Liver (tissue), 9 donors: Measurements from ENCODE around the gene SYT2. TPM values are rescaled to one million over a fixed set of nuclear protein-coding genes. Genes with fewer than 3 reads are reported as not detected.
A peak's percentile ranks its signal among the peaks of the same experiment; 100 is the strongest.

ENCODE experiments used
- DNase-seq: peaks from one replicate; pipeline ENCODE4 v3.0.0-alpha.2; 2017; ENCODE audit warnings: low spot score
- H3K27ac ChIP-seq, 2 donors: one replicate each; pipeline ENCODE4 v1.7.0; 2013; ENCODE audit warnings: inconsistent platforms in 2 of 2, low read length in 2 of 2, control low read depth in 1 of 2, low read depth in 1 of 2, mild to moderate bottlenecking in 1 of 2
- H3K27me3 ChIP-seq, 4 donors: one replicate each; pipeline versions ENCODE4 v1.6.1 to v1.7.0; 2013; ENCODE audit warnings: low read length in 3 of 4, inconsistent platforms in 1 of 4, mild to moderate bottlenecking in 1 of 4, moderate library complexity in 1 of 4; ENCODE audit not compliant: control insufficient read depth in 4 of 4, insufficient read depth in 4 of 4
- H3K36me3 ChIP-seq, 4 donors: one replicate each; pipeline versions ENCODE4 v1.6.1 to v1.7.0; 2013; ENCODE audit warnings: low read length in 3 of 4, mild to moderate bottlenecking in 3 of 4, low read depth in 1 of 4, moderate library complexity in 1 of 4; ENCODE audit not compliant: control insufficient read depth in 4 of 4, insufficient read depth in 3 of 4
- H3K4me1 ChIP-seq, 4 donors: one replicate each; pipeline versions ENCODE4 v1.6.1 to v1.7.0; 2013; ENCODE audit warnings: low read length in 3 of 4, mild to moderate bottlenecking in 3 of 4, moderate library complexity in 1 of 4; ENCODE audit not compliant: control insufficient read depth in 4 of 4, insufficient read depth in 4 of 4
- H3K4me3 ChIP-seq, 3 donors: one replicate each; pipeline versions ENCODE4 v1.6.1 to v1.7.0; 2013; ENCODE audit warnings: low read length in 3 of 3, control low read depth in 1 of 3, low read depth in 1 of 3, mild to moderate bottlenecking in 1 of 3
- H3K9ac ChIP-seq, 2 donors: one replicate each; pipeline ENCODE4 v1.7.0; 2013; ENCODE audit warnings: low read length in 2 of 2, mild to moderate bottlenecking in 2 of 2, moderate library complexity in 2 of 2, control low read depth in 1 of 2, low read depth in 1 of 2
- H3K9me3 ChIP-seq, 4 donors: one replicate each; pipeline versions ENCODE4 v1.6.1 to v1.7.0; 2013; ENCODE audit warnings: low read length in 3 of 4; ENCODE audit not compliant: control insufficient read depth in 4 of 4
- CTCF ChIP-seq: fragments of 150-350 bp; IDR thresholded peaks from 2 replicates; pipeline ENCODE4 v1.5.1; 2017; ENCODE audit warnings: improper control_type of control experiment, low read depth, low read length; ENCODE audit not compliant: missing input control
- EGR1 ChIP-seq, 2 donors: IDR thresholded peaks; 2 replicates each; pipeline ENCODE4 v1.6.1; 2016 to 2018; ENCODE audit warnings: antibody characterized with exemption in 2 of 2, low read depth in 2 of 2
- FOXA1 ChIP-seq: IDR thresholded peaks from 2 replicates; pipeline ENCODE4 v1.6.1; 2016; ENCODE audit warnings: antibody characterized with exemption
- FOXA2 ChIP-seq: IDR thresholded peaks from 2 replicates; pipeline ENCODE4 v1.6.1; 2016; ENCODE audit warnings: antibody characterized with exemption
- GABPA ChIP-seq, 2 donors: IDR thresholded peaks in 1 of 2; conservative IDR thresholded peaks in 1 of 2; 2 replicates each; pipeline ENCODE4 v1.6.1; 2016; ENCODE audit warnings: antibody characterized with exemption in 2 of 2, mild to moderate bottlenecking in 1 of 2, moderate library complexity in 1 of 2
- HNF4A ChIP-seq, 2 donors: conservative IDR thresholded peaks; 2 replicates each; pipeline ENCODE4 v1.6.1; 2016; ENCODE audit warnings: antibody characterized with exemption in 2 of 2, mild to moderate bottlenecking in 2 of 2
- HNF4G ChIP-seq: IDR thresholded peaks from 2 replicates; pipeline ENCODE4 v1.6.1; 2016; ENCODE audit warnings: antibody characterized with exemption
- NR2F2 ChIP-seq: IDR thresholded peaks from 2 replicates; pipeline ENCODE4 v1.6.1; 2016; ENCODE audit warnings: antibody characterized with exemption
- RAD21 ChIP-seq, 2 donors: IDR thresholded peaks; 2 replicates each; pipeline ENCODE4 v1.6.1; 2016; ENCODE audit warnings: antibody characterized with exemption in 2 of 2, mild to moderate bottlenecking in 2 of 2
- REST ChIP-seq: IDR thresholded peaks from 2 replicates; pipeline ENCODE4 v1.6.1; 2016; ENCODE audit warnings: antibody characterized with exemption, mild to moderate bottlenecking
- RXRA ChIP-seq, 2 donors: IDR thresholded peaks; 2 replicates each; pipeline ENCODE4 v1.6.1; 2017 to 2018; ENCODE audit warnings: antibody characterized with exemption in 2 of 2, mild to moderate bottlenecking in 1 of 2
- SP1 ChIP-seq: IDR thresholded peaks from 2 replicates; pipeline ENCODE4 v1.6.1; 2018; ENCODE audit warnings: antibody characterized with exemption, mild to moderate bottlenecking
- TAF1 ChIP-seq: conservative IDR thresholded peaks from 2 replicates; pipeline ENCODE4 v1.6.1; 2016; ENCODE audit warnings: antibody characterized with exemption, mild to moderate bottlenecking
- ZBTB33 ChIP-seq: IDR thresholded peaks from 2 replicates; pipeline ENCODE4 v1.6.1; 2016; ENCODE audit warnings: antibody characterized with exemption
- WGBS: extraction: QIAGEN DNeasy Blood & Tissue Kit; methylation state at CpG from one replicate; pipeline ENCODE4 v1.1.7; 2013; 5-methylcytosine and 5-hydroxymethylcytosine counted together
- polyA plus RNA-seq, 2 donors: library from polyadenylated mRNA; stranded (reverse) in 1 of 2; unstranded in 1 of 2; fragments of 200-250 nt in 1 of 2; fragments of >200 nt in 1 of 2; fragmentation: Nextera tagmentation in 1 of 2; extraction: Ambion mirVana in 1 of 2; gene quantifications; one replicate each; pipeline versions ENCODE4 v1.2.1 to v1.2.3, GENCODE V29; 2013 to 2015
- total RNA-seq, 2 donors: library from RNA; depleted of rRNA; stranded (reverse); fragments of >200 nt; gene quantifications; one replicate each; pipeline ENCODE4 v1.2.3, GENCODE V29; 2014
- TF ChIP-seq, protein P1 (sequence below): IDR thresholded peaks from 2 replicates; pipeline ENCODE4 v1.6.1; 2016; ENCODE audit warnings: antibody characterized with exemption
- TF ChIP-seq, protein P2 (sequence below): IDR thresholded peaks from 2 replicates; pipeline ENCODE4 v1.6.1; 2016; ENCODE audit warnings: antibody characterized with exemption
- donor health status: healthy.
- donor health status: healthy.
- donor health status: healthy.
- donor health status: healthy.
- donor health status: healthy.

Gene SYT2
- total and polyA plus RNA-seq, 4 donors = under 0.01 to 0.07 TPM; not detected in 2

DNA sequence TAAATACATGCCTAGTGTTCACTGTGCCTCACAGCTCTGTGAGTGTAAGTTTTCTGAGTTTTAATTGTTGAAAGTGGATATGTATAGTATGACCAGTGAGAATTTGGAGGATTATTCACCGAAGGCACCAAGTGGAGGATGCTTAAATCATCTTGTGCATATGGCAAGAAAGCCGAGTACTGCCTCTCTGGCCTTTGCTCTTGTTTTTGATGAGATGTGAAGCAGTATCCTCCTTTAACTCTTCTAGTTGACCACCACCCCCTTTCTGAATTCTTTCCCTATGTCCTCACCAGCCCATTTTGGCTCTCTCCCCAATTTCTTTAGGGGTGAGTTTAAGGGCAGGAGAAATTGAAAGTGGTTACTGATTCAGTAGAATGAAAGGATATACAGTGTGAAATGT is 130.4 kb downstream of the SYT2 start:
- Histone ChIP-seq H3K27me3 (no peaks in the 10 kb centered on the region), H3K27ac (no peak overlapping the region), H3K36me3 (peaks cover 1 to 30% (median 14%) of the 10 kb centered on the region in 4 donors), H3K9me3 (no peaks in the 10 kb centered on the region), H3K4me1 (no peaks in the 10 kb centered on the region), H3K9ac (no peak overlapping the region), H3K4me3 (no peak overlapping the region)
- DNase-seq = no peak
- TF ChIP-seq RXRA (IDR thresholded peaks at IDR 0.05) (peak in 1 of 2 donors; percentile 38), FOXA1 (no peak)
- WGBS = 85% methylated on average over 2 of the region's 2 CpGs

DNA sequence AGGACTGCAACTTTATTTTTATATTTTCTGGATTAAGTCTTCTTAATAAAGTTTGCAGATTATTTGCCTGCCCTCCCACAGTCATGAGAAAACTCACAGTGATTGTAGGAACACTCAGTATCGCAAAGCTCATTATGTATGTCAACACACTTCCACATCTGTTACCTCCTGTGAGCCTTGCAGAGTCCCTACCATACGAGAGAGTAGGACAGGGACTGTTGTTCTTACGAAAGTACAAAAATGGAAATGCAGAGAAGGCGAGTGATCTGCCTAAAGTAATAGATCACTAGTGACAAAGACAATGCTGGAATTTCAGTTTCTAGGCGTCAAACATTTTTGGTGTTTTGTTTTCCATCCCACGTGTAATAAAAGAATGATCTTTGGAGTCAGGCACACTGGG is 131.7 kb downstream of the SYT2 start:
- H3K27me3 ChIP-seq = no peaks in the 10 kb centered on the region
- no peak for DNase-seq
- WGBS = 84% methylated on average over 6 of the region's 6 CpGs
- H3K4me1 ChIP-seq = no peaks in the 10 kb centered on the region
- H3K27ac ChIP-seq = no peak overlapping the region
- H3K9me3 ChIP-seq = no peaks in the 10 kb centered on the region
- no peak overlapping the region for H3K4me3 ChIP-seq
- H3K36me3 ChIP-seq = peaks cover 1 to 25% (median 14%) of the 10 kb centered on the region in 4 donors
- H3K9ac ChIP-seq = no peak overlapping the region
- TF ChIP-seq FOXA2 = no peak
- TF ChIP-seq, protein P1, sequence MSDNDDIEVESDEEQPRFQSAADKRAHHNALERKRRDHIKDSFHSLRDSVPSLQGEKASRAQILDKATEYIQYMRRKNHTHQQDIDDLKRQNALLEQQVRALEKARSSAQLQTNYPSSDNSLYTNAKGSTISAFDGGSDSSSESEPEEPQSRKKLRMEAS = no peak
- TF ChIP-seq ZBTB33 = no peak
- no peak for TF ChIP-seq HNF4A (conservative IDR thresholded peaks at IDR 0.05)
- TF ChIP-seq FOXA1 = no peak
- TF ChIP-seq REST = no peak
- no peak for TF ChIP-seq CTCF
- TF ChIP-seq, protein P2, sequence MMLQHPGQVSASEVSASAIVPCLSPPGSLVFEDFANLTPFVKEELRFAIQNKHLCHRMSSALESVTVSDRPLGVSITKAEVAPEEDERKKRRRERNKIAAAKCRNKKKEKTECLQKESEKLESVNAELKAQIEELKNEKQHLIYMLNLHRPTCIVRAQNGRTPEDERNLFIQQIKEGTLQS = no peak
- TF ChIP-seq HNF4G = no peak
- no peak for TF ChIP-seq RXRA (IDR thresholded peaks at IDR 0.05)
- TF ChIP-seq NR2F2 = no peak
- no peak for TF ChIP-seq RAD21 (IDR thresholded peaks at IDR 0.05)
- TF ChIP-seq EGR1 (IDR thresholded peaks at IDR 0.05; ENCODE audit: low read depth in 2 of 2) = no peak
- no peak for TF ChIP-seq SP1
- TF ChIP-seq TAF1 = no peak
- no peak for TF ChIP-seq GABPA (IDR thresholded peaks at IDR 0.05 in 1 of 2, conservative IDR thresholded peaks at IDR 0.05 in 1 of 2)
